ENCODE measurements around the gene TMEM138.

The TMEM138 gene

GRCh38 chr11:61413496-61413895 lies 51.3 kb downstream of the TMEM138 start:
- DNase-seq: no peak

- DNase-seq: no peak
Observed at GRCh38 chr11:61414547-61414946, 52.4 kb downstream of the TMEM138 start.

DNA sequence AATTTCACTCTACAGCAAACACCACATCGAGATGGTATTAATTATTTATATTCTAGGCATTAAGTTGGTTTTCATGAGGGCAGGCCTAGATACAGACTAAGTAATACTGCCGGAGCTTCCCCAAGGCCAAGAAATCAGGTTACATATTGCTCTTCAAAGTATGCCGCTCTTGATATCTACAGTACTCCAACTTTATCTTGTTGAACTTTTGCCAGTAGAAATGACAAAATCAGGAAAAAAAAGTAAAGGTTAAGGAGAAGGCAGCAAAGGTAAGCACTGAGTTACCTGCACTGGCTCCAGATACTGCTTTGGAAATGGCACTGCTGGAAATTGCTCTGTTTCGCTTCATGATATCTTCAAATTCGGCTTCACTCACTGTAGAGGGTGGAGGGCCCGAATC lies 53.2 kb downstream of the TMEM138 start:
- no peak for DNase-seq

DNA sequence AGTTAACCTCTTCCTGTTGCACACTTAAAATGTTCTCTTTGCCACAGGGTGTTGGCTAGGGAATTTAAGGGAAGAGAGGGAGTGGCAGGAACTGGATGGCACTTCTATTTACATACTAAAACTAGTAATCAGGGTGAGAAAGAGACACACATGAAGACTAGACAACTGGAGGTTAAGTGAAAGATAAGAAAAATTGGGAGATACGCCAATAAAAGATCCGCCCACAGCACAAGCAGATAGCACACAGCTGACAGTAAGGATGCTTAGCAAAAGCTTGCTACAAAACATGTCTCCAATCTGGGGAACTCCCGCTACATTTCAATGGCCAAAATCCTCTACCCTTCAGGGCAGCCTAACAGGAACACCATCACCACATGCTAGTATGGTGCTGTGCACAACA lies 54.8 kb downstream of the TMEM138 start:
- no peak for DNase-seq

- no peak for DNase-seq
Observed at GRCh38 chr11:61417670-61418069, 55.5 kb downstream of the TMEM138 start.

DNA sequence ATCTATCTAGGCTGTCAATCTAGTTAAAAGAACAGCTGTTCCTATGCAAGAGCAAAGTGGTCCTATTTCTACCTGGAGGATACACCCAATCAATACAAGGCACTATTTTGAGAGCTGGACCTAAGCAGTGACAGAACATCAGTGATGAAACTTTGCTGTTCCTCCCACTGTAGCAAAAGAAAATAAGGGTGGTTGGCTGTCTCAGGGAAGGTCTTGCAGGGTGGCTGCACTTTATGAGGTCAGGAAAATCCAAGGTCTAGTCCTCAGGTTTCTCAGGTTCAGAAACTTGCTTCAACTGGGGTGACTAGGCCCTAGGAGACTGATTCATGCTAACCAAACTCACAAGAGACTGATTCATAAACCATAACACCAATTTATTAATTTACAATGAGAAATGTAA lies 56.0 kb downstream of the TMEM138 start:
- no peak for DNase-seq
